NCI-H446 (cell line): ENCODE data around the gene GLDN.
"Not testable (repeated sequence)": the region's sequence is repeated elsewhere in the genome, so short reads cannot be mapped to it uniquely, and the experiment has no call there.

Experiments
- DNase-seq, 2 experiments: peaks; one replicate each; lab custom pipeline; 2025; lab: John Stamatoyannopoulos, UW

GLDN gene

GRCh38 chr15:51444807-51445206, 103.4 kb downstream of the GLDN start:
- no peak for DNase-seq

GRCh38 chr15:51446029-51446744, 104.7 kb downstream of the GLDN start:
- not testable (repeated sequence) for DNase-seq

- no peak for DNase-seq
Observed at GRCh38 chr15:51447855-51448621, 106.6 kb downstream of the GLDN start.

- DNase-seq, result no peak
Observed at GRCh38 chr15:51448622-51449399, 107.4 kb downstream of the GLDN start.

GRCh38 chr15:51450001-51450400, 108.5 kb downstream of the GLDN start:
- no peak for DNase-seq
